ENCODE data around the gene TLR3.

Gene TLR3

DNA sequence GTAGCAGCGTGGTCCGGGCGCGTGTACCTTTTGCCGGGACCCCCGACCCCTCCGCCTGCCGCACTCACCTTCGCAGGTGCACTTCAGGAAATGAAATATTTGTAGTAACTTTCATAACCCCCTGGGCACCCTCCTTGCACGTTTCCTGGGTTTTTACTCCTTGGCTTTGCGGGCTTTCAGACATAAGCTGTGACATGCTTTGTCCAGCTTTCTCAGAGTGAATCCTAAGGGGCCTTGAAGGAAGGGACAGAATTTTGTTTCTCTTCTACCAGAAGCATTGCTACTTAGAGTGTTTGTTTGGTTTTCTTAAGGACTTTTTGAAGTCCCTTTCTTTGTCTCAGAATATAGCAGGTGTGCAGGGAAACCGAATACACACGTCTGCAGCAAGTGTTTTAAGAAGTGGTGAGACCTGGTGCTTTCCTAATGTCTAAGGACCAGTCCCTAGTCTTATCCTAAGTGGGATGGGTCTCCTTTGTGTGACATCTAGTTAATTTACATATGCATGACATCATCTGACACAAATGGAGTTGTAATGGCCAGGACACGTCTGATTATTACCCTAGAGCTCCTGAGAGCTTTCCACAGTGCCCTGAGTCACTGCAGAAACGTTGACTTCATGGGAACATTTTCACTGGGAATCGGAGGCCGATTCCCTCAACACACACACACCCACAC, 36.8 kb downstream of the TLR3 start (continued):
- TF ChIP-seq, protein P1, sequence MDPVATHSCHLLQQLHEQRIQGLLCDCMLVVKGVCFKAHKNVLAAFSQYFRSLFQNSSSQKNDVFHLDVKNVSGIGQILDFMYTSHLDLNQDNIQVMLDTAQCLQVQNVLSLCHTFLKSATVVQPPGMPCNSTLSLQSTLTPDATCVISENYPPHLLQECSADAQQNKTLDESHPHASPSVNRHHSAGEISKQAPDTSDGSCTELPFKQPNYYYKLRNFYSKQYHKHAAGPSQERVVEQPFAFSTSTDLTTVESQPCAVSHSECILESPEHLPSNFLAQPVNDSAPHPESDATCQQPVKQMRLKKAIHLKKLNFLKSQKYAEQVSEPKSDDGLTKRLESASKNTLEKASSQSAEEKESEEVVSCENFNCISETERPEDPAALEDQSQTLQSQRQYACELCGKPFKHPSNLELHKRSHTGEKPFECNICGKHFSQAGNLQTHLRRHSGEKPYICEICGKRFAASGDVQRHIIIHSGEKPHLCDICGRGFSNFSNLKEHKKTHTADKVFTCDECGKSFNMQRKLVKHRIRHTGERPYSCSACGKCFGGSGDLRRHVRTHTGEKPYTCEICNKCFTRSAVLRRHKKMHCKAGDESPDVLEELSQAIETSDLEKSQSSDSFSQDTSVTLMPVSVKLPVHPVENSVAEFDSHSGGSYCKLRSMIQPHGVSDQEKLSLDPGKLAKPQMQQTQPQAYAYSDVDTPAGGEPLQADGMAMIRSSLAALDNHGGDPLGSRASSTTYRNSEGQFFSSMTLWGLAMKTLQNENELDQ (tag by site-specific recombination; IDR thresholded peaks at IDR 0.05; ENCODE audit: low read depth) = no peak
- TF ChIP-seq ZNF624 (tag by site-specific recombination; IDR thresholded peaks at IDR 0.05) = no peak
- TF ChIP-seq, protein P2, sequence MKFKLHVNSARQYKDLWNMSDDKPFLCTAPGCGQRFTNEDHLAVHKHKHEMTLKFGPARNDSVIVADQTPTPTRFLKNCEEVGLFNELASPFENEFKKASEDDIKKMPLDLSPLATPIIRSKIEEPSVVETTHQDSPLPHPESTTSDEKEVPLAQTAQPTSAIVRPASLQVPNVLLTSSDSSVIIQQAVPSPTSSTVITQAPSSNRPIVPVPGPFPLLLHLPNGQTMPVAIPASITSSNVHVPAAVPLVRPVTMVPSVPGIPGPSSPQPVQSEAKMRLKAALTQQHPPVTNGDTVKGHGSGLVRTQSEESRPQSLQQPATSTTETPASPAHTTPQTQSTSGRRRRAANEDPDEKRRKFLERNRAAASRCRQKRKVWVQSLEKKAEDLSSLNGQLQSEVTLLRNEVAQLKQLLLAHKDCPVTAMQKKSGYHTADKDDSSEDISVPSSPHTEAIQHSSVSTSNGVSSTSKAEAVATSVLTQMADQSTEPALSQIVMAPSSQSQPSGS (tag by site-specific recombination; IDR thresholded peaks at IDR 0.05; ENCODE audit: low read depth) = peak; percentile 98
- no peak for TF ChIP-seq ZNF174 (tag by site-specific recombination; IDR thresholded peaks at IDR 0.05)
- 0 out of 2 replicates have a peak, but pooled peaks have one; percentile 15 for TF ChIP-seq BCL11A (tag by site-specific recombination; IDR thresholded peaks at IDR 0.05; ENCODE audit: low read depth)
- TF ChIP-seq KLF7 (tag by site-specific recombination; IDR thresholded peaks at IDR 0.05; ENCODE audit: borderline replicate concordance) = no peak
- no peak for TF ChIP-seq GFI1B (tag by site-specific recombination; IDR thresholded peaks at IDR 0.05)
- TF ChIP-seq, protein P3, sequence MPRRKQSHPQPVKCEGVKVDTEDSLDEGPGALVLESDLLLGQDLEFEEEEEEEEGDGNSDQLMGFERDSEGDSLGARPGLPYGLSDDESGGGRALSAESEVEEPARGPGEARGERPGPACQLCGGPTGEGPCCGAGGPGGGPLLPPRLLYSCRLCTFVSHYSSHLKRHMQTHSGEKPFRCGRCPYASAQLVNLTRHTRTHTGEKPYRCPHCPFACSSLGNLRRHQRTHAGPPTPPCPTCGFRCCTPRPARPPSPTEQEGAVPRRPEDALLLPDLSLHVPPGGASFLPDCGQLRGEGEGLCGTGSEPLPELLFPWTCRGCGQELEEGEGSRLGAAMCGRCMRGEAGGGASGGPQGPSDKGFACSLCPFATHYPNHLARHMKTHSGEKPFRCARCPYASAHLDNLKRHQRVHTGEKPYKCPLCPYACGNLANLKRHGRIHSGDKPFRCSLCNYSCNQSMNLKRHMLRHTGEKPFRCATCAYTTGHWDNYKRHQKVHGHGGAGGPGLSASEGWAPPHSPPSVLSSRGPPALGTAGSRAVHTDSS (tag by site-specific recombination; IDR thresholded peaks at IDR 0.05) = no peak
- TF ChIP-seq ZNF837 (tag by site-specific recombination; IDR thresholded peaks at IDR 0.05) = no peak
- no peak for TF ChIP-seq ZNF791 (tag by site-specific recombination; IDR thresholded peaks at IDR 0.05)
- no peak for TF ChIP-seq ZNF175 (tag by site-specific recombination; IDR thresholded peaks at IDR 0.05)
- TF ChIP-seq, protein P4, sequence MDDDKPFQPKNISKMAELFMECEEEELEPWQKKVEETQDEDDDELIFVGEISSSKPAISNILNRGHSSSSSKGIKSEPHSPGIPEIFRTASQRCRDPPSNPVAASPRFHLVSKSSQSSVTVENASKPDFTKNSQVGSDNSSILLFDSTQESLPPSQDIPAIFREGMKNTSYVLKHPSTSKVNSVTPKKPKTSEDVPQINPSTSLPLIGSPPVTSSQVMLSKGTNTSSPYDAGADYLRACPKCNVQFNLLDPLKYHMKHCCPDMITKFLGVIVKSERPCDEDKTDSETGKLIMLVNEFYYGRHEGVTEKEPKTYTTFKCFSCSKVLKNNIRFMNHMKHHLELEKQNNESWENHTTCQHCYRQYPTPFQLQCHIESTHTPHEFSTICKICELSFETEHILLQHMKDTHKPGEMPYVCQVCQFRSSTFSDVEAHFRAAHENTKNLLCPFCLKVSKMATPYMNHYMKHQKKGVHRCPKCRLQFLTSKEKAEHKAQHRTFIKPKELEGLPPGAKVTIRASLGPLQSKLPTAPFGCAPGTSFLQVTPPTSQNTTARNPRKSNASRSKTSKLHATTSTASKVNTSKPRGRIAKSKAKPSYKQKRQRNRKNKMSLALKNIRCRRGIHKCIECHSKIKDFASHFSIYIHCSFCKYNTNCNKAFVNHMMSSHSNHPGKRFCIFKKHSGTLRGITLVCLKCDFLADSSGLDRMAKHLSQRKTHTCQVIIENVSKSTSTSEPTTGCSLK (tag by site-specific recombination; IDR thresholded peaks at IDR 0.05) = no peak
- no peak for TF ChIP-seq ZNF473 (tag by site-specific recombination; IDR thresholded peaks at IDR 0.05)
- TF ChIP-seq ZNF214 (tag by site-specific recombination; IDR thresholded peaks at IDR 0.05; ENCODE audit: borderline replicate concordance) = no peak
- no peak for TF ChIP-seq ZXDB (tag by site-specific recombination; IDR thresholded peaks at IDR 0.05)
- TF ChIP-seq GLI2 (tag by site-specific recombination; IDR thresholded peaks at IDR 0.05; ENCODE audit: borderline replicate concordance, low read depth) = no peak
- TF ChIP-seq SCRT1 (tag by site-specific recombination; IDR thresholded peaks at IDR 0.05; ENCODE audit: borderline replicate concordance) = no peak
- no peak for TF ChIP-seq OSR2 (tag by site-specific recombination; IDR thresholded peaks at IDR 0.05)
- TF ChIP-seq ZNF555 (tag by site-specific recombination; conservative IDR thresholded peaks at IDR 0.05) = no peak
- TF ChIP-seq, protein P5, sequence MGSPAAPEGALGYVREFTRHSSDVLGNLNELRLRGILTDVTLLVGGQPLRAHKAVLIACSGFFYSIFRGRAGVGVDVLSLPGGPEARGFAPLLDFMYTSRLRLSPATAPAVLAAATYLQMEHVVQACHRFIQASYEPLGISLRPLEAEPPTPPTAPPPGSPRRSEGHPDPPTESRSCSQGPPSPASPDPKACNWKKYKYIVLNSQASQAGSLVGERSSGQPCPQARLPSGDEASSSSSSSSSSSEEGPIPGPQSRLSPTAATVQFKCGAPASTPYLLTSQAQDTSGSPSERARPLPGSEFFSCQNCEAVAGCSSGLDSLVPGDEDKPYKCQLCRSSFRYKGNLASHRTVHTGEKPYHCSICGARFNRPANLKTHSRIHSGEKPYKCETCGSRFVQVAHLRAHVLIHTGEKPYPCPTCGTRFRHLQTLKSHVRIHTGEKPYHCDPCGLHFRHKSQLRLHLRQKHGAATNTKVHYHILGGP (tag by site-specific recombination; IDR thresholded peaks at IDR 0.05) = no peak
- TF ChIP-seq ZNF324 (tag by site-specific recombination; IDR thresholded peaks at IDR 0.05) = no peak
- no peak for TF ChIP-seq ZNF146 (tag by site-specific recombination; IDR thresholded peaks at IDR 0.05)
- no peak for TF ChIP-seq YY1 (tag by site-specific recombination; IDR thresholded peaks at IDR 0.05)
- TF ChIP-seq YY2 (tag by site-specific recombination; IDR thresholded peaks at IDR 0.05) = no peak
- TF ChIP-seq, protein P6, sequence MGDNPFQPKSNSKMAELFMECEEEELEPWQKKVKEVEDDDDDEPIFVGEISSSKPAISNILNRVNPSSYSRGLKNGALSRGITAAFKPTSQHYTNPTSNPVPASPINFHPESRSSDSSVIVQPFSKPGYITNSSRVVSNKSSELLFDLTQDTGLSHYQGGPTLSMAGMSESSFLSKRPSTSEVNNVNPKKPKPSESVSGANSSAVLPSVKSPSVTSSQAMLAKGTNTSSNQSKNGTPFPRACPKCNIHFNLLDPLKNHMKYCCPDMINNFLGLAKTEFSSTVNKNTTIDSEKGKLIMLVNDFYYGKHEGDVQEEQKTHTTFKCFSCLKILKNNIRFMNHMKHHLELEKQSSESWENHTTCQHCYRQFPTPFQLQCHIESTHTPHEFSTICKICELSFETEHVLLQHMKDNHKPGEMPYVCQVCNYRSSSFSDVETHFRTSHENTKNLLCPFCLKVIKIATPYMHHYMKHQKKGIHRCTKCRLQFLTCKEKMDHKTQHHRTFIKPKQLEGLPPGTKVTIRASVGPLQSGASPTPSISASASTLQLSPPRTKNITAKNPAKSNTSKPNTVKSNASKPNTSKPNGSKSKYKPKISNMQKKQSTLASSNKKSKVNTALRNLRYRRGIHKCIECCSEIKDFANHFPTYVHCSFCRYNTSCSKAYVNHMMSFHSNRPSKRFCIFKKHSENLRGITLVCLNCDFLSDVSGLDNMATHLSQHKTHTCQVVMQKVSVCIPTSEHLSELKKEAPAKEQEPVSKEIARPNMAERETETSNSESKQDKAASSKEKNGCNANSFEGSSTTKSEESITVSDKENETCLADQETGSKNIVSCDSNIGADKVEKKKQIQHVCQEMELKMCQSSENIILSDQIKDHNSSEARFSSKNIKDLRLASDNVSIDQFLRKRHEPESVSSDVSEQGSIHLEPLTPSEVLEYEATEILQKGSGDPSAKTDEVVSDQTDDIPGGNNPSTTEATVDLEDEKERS (tag by site-specific recombination; IDR thresholded peaks at IDR 0.05) = no peak
- no peak for TF ChIP-seq ZNF501 (tag by site-specific recombination; IDR thresholded peaks at IDR 0.05)
- no peak for TF ChIP-seq SALL2 (tag by site-specific recombination; IDR thresholded peaks at IDR 0.05; ENCODE audit: borderline replicate concordance)
